Stimulated activated CD8-positive, alpha-beta memory T cell treated with anti-CD3 and anti-CD28 coated beads, Interleukin-2, amount 100 ng/mL, for 48 hours (primary cell): Measurements from ENCODE around the gene GLMP.

Experiments used
- DNase-seq, 2 donors: peaks; one replicate each; pipeline ENCODE4 v3.0.0-alpha.2; 2020; ENCODE audit warnings: low read depth in 2 of 2

GLMP gene

DNA sequence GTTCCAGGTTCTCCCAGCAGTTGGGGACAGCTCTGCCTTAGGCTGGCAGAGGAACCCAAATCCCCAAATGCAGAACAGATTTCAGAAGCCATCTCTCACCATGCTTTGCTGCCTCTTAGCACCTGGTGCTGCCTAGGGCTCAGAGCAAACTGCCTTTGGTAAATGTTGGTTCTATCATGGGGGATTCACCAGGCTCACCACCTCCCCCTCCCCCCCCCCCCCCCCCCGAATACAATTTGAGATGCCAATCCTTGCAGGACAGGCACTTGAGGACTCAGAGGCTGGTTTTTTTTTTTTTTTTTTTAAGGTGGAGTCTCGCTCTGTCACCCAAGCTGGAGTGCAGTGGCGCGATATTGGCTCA is 47.2 kb downstream of the GLMP start:
- DNase-seq = no peak

DNA sequence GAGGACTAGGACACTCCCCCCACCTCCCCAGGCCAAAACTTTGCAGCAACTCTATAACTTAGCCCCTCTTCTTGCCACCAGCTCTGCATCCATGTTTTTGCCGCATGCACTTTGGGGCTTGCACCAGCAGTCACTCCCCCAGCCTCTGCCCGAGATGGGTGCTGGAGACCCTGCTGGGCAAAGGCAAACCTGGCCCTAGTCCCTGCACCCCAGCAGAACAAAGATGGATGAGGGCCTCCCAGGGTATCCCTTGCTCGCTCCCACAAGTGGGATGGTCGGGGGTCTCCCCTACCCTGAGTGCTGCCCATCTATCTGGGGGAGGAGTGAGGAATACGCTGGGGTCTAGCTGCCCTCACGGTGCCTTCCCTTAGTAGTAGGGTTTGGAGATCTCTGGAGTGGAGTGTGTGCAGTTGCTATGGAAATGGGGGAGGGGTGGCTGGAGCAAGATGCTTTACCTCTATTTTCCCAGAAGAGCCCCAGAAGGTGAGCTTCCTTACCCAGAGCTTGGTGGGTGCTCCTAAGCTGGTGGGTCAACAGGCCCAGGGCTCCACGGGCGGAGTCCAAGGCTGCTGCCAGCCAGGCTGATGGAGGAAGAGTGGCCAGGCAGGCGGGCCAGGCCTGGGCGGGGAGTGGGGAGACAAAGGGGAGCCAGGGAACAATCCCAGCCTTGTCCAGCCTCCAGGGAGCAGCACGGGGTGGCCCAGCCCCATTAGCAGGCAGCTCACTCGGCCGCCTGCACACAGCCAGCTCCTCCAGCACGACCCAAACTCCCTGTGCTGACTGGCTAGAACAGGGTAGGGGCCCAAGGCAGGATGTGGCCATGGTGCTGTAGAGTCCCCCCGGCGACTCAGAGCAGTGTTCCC is 47.8 kb downstream of the GLMP start, which contains the start of gene PAQR6:
Gene PAQR6, minus strand, starts transcription at position 597 of the 863 bp plus-strand sequence. CDS start 1,325 bp downstream, outside the sequence.
- no peak for DNase-seq

DNA sequence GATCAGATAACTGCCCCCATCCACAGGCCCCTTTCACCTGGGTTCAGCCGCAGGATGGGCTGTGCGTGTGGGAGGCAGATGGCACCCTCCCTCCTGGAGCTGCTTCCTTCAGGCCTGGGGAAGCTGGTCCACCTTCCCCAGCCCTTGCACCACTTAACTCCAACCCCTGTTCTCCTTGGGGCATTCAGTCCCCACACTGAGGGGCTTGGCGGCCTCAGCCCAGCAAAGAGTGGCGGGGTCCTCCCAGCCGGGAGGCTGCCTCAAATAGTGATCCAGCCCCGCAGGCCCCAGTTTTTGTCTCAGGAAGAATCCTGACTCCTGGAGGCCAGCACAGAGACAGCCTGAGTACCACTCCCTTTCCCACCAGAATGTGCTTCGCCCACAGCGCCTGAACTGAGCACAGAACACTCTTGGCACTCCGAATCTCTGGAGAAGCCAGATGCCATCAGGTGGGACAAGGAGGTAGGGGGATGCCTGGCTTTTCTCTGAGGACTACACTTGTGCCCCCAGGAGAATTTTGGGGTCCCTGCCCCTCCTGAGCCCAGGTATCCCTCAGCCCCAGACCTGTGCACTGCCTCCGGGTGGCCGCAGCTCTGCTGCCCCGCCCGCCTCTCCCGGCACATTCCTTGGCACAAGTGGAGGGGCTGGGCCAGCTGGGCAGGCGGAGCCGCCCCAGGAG is 48.6 kb downstream of the GLMP start:
- DNase-seq = no peak

DNA sequence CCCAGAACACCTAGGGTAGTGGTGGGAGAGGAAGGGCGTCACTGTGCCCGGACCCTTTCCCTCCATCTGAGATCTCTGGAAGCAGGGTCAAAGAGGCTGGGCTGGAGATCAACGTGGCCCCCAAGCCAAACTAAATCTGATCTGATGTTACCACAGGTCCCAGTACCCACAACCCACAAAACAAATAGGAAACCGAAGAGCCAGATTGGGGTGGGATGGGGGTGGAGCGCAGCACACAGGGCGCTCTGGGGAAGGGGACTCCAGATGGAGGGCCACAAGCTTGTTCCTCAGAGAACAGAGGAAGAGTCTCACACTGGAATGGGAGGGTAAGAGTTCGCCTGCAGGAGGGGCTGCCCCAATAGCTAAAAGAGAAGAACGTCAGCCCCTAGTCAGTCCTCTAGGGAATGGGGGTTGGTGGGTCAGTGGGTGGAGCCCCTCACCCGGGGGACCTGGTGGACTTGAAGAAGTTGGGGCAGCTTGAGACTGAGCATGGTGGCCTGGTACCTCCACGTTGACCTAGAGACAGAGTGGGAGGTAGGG is 49.2 kb downstream of the GLMP start:
- no peak for DNase-seq

DNA sequence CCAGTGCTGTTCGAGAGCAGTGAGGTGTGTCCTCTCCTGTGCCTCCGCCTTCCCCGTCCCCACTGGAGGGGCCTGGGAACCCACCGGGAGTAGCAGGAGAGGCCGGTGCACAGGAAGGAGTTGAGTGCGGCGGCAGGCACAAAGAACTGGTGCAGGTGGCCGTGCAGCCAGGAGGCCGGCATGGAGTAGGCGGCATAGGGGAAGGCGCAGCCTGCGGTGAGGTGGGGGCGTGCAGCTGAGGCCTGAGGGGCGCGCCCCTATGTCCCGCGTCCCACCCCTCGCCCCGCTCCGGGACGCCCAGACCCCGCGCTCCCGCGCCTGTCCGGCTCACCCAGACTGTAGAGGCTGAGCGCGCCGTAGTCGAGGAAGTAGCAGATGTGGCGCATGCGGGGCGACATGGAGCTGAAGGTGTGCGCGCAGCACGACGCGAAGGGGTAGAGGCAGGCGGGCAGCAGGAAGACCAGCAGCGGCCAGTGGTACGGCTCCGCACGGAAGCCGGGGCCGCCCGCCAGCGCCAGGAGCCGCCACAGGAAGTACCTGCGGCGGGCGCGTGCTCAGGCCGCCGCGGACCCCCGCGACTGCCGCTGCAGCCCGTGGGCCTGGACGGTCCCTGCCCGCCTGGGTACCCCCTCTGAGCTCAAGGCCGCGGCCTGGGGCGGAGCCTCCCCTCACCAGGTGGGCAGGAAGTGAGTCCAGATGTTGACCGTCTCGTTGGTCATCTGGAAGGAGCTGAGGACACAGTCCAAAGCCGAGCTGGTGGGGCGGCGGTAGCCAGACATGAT is 49.8 kb downstream of the GLMP start:
- DNase-seq = no peak

DNA sequence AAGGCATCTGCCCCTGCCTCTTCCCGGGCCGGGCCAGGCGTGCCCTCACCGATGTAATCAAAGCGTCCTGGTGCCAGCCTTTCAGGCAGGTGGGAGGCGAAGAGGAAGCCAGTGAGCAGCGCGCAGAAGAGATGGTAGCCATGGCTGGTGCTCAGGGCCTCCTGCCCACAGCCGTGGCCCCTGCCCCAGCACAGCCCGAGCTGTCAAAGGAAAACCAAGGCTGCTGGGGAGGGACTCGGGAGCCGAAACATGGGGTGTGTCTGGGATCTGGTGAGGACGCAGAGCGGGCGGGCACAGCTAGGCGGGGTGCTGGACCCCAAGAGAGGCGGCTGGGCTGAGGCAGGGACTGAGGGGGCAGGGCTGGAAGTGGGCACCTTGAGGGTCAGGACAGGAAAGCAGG is 50.8 kb downstream of the GLMP start:
- DNase-seq = no peak

DNA sequence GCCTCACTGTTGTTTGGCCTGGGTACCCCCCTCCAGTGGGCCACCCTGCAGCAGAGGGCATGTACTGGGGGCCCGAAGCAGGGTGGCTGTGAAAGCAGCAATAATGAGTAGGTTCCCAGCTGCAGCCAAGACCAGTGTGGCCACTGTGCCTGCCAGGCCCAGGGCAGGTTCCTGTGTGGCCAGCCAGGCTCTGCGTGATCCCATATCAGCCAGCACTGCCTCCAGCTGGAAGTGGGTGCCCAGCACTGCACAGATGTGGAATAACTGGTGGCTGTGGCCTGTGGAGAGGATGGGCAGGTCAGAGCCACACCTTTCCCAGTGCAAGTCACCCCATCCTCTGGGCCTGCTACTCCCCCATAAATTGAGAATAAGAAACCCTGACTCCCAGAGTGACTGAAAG is 51.4 kb downstream of the GLMP start:
- DNase-seq = no peak

DNA sequence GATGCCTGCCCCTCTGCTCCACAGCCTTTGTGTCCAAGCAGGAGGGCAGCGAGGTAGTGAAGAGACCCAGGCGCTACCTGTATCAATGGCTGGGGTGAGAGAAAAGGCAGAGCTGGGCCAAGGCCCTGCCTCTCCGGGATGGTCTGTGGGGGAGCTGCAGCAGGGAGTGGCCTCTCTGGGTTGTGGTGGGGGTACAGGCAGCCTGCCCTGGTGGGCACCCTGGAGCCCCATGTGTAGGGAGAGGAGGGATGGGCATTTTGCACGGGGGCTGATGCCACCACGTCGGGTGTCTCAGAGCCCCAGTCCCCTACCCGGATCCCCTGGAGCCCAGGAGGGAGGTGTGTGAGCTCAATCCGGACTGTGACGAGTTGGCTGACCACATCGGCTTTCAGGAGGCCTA is 52.7 kb downstream of the GLMP start:
- no peak for DNase-seq
